ENCODE measurements around the gene CHD6.

GRCh38 chr20:41359541-41360011, 258.6 kb downstream of the CHD6 start:
- TF ChIP-seq CTCF (conservative IDR thresholded peaks at IDR 0.05) (no peak), EZH2 (IDR thresholded peaks at IDR 0.05; ENCODE audit: low read depth) (no peak)

Data from PC-9 (cell line).